ENCODE results near the gene DEF6. TPM values are rescaled to one million over a fixed set of nuclear protein-coding genes. Genes with fewer than 3 reads are reported as not detected.

DEF6 gene
- total and polyA plus RNA-seq, 2 of the 8 experiments (the other 6 are each of a cell fraction or from before 2014, with no cell fraction given), result 3.3 to 4.1 TPM

DNA sequence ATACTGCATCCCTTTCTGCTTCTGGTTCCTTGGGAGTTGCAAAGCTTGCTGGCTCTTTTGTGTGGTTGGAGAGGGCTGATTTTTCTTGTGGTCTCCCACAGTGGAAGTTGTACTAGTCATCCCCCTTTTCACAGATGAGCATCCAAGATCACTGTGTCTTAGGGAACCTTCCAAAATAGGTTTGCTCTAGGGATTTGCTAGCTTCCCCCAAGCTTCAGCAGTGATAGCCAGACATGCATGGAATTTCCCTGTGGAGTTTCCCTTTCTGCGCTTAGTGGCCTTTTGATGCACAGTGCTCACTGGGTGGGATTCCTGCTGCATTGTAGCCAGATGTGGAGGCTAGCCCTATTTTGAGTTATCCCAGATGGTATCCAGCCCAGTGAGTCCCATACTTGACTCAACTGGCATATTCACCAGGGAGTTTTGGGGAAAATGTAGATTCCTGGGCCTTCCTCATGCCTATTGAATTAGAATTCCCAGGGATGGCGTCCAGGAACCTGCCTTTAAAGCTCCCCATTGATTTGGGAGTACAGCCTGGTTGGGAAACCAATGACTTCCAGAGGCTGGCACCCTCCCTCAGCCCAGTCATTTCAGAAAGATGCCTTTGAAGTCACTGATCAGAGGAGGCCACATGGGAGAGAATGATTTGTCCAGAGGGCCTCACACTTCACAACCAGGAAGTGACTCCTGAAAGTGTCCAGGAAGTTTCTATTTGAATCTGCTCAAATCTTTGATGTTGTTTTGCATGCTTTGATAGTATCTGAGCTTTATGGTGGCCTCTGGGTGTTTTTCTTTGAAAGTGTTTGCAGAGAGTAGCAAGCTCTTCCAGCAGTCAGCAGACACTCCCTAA is 70.6 kb downstream of the DEF6 start (continued):
- TF ChIP-seq EP300 (IDR thresholded peaks at IDR 0.05; ENCODE audit: borderline replicate concordance in 1 of 2, low read depth in 2 of 2, low read length in 2 of 2) (no peak), SRF (IDR thresholded peaks at IDR 0.05; ENCODE audit: low read depth, low read length) (no peak), SP4 (IDR thresholded peaks at IDR 0.05; ENCODE audit: low read length) (no peak), GTF2F1 (IDR thresholded peaks at IDR 0.05; ENCODE audit: borderline replicate concordance, low read depth, low read length) (no peak), RAD21 (IDR thresholded peaks at IDR 0.05 in 1 of 2, conservative IDR thresholded peaks at IDR 0.05 in 1 of 2; ENCODE audit: low read depth in 2 of 2, low read length in 2 of 2) (no peak), RFX5 (IDR thresholded peaks at IDR 0.05; ENCODE audit: borderline replicate concordance, low read depth, low read length) (no peak), RBBP5 (IDR thresholded peaks at IDR 0.05; ENCODE audit: borderline replicate concordance, low read depth, low read length) (no peak), JUN (IDR thresholded peaks at IDR 0.05; ENCODE audit: low read depth, low read length) (no peak)
- TF ChIP-seq, protein P1, sequence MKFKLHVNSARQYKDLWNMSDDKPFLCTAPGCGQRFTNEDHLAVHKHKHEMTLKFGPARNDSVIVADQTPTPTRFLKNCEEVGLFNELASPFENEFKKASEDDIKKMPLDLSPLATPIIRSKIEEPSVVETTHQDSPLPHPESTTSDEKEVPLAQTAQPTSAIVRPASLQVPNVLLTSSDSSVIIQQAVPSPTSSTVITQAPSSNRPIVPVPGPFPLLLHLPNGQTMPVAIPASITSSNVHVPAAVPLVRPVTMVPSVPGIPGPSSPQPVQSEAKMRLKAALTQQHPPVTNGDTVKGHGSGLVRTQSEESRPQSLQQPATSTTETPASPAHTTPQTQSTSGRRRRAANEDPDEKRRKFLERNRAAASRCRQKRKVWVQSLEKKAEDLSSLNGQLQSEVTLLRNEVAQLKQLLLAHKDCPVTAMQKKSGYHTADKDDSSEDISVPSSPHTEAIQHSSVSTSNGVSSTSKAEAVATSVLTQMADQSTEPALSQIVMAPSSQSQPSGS (IDR thresholded peaks at IDR 0.05; ENCODE audit: low read length), result no peak
